GM12873 (cell line): ENCODE data around the gene CD14.

Experiments
- CTCF ChIP-seq: IDR thresholded peaks from 2 replicates; pipeline ENCODE4 v1.5.1; 2012; ENCODE audit warnings: low read depth, mild to moderate bottlenecking, moderate library complexity, low read length, control low read depth; ENCODE audit not compliant: insufficient read depth; ENCODE audit errors: missing control alignments

CD14 gene

GRCh38 chr5:140633021-140633471 is at the start of gene CD14:
Gene CD14 (minus strand): TSS chr5:140633175. CDS start chr5:140633071, 104 bp downstream.
- TF ChIP-seq CTCF, result no peak

GRCh38 chr5:140678993-140679392 is 46.0 kb upstream of the CD14 start:
- no peak for TF ChIP-seq CTCF

- no peak for TF ChIP-seq CTCF
These were observed 45.0 kb upstream of the CD14 start for GRCh38 chr5:140677947-140678346.

- no peak for TF ChIP-seq CTCF
These were observed 41.7 kb upstream of the CD14 start for GRCh38 chr5:140674629-140675028.

- no peak for TF ChIP-seq CTCF
These were observed 41.2 kb upstream of the CD14 start for GRCh38 chr5:140674211-140674610.

- TF ChIP-seq CTCF, result no peak
These were observed 40.4 kb upstream of the CD14 start, which contains the start of gene DND1 for GRCh38 chr5:140673187-140673976. Gene DND1 (minus strand): TSS chr5:140673576. CDS start chr5:140673542, 34 bp downstream.

GRCh38 chr5:140672455-140673186 is 39.6 kb upstream of the CD14 start:
- no peak for TF ChIP-seq CTCF
